ENCODE results near the gene MYDGF. TPM values are rescaled to one million over a fixed set of nuclear protein-coding genes. Genes with fewer than 3 reads are reported as not detected.

The MYDGF gene
- total and polyA plus RNA-seq, 9 of the 15 experiments (the other 6 are each of a cell fraction or from before 2014, with no cell fraction given) = 4.2 to 141 (median 82.1) TPM

DNA sequence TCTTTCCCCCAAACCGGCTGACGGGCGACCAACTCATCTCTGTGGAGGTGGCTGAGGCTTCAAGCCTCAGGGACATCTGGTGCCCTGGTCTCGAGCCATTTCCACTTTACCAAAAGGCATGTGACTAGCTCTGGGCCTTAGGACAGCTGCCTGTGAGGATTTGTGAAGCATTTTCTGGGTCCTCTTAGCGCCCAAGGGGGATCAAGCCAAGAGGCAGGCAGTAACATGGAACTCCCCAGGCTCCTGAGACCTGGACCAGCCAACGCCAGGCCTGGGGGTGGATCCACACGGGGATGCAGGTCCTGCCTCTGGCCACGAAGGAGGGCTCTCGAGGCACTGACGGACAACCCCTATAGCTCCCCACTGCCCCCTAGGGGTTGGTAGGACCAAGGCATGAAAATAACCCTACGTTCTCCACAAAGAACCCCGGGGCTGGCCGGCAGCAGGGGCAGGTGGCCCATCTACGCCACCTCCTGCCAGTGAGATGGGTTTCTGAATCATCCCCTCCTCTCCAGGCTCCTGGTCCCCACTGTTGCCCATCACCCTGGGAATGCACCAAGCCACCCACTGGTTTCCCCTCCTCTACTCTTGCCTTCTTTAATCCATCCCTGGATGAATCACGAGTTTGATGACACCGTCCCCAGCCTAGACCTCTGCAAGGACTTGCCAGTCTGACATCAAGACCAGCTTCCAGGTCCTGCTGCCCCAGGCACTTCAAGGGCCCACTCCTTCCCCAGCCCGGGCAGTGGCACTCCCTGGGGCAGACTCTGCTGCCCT lies 7.0 kb upstream of the MYDGF start (continued):
- TF ChIP-seq RBM15 (IDR thresholded peaks at IDR 0.05; ENCODE audit: insufficient read depth, low read length) (no peak), ZBTB5 (IDR thresholded peaks at IDR 0.05) (no peak), ZHX1 (conservative IDR thresholded peaks at IDR 0.05; ENCODE audit: low read length) (no peak), STAG1 (CRISPR knock-in tag; IDR thresholded peaks at IDR 0.05; ENCODE audit: borderline replicate concordance) (no peak), MTA2 (IDR thresholded peaks at IDR 0.05; ENCODE audit: low read depth) (no peak), ZNF253 (CRISPR knock-in tag; conservative IDR thresholded peaks at IDR 0.05) (no peak), BRF1 (IDR thresholded peaks at IDR 0.05; ENCODE audit: borderline replicate concordance, extremely low read depth, insufficient read length) (no peak), HDAC2 (IDR thresholded peaks at IDR 0.05) (peak; percentile 67; the same call in 1 of the 2 replicates), RNF2 (IDR thresholded peaks at IDR 0.05) (no peak), XRCC5 (IDR thresholded peaks at IDR 0.05; ENCODE audit: low read depth, low read length) (peak; percentile 45; the same call in 1 of the 2 replicates), HOMEZ (CRISPR knock-in tag; IDR thresholded peaks at IDR 0.05) (no peak), ZSCAN32 (CRISPR knock-in tag; IDR thresholded peaks at IDR 0.05) (no peak), ETV1 (tag; conservative IDR thresholded peaks at IDR 0.05; ENCODE audit: low read depth) (no peak), PHB (CRISPR knock-in tag; IDR thresholded peaks at IDR 0.05) (no peak), ZNF277 (CRISPR knock-in tag; IDR thresholded peaks at IDR 0.05; ENCODE audit: borderline replicate concordance) (no peak)
- TF ChIP-seq, protein P1, sequence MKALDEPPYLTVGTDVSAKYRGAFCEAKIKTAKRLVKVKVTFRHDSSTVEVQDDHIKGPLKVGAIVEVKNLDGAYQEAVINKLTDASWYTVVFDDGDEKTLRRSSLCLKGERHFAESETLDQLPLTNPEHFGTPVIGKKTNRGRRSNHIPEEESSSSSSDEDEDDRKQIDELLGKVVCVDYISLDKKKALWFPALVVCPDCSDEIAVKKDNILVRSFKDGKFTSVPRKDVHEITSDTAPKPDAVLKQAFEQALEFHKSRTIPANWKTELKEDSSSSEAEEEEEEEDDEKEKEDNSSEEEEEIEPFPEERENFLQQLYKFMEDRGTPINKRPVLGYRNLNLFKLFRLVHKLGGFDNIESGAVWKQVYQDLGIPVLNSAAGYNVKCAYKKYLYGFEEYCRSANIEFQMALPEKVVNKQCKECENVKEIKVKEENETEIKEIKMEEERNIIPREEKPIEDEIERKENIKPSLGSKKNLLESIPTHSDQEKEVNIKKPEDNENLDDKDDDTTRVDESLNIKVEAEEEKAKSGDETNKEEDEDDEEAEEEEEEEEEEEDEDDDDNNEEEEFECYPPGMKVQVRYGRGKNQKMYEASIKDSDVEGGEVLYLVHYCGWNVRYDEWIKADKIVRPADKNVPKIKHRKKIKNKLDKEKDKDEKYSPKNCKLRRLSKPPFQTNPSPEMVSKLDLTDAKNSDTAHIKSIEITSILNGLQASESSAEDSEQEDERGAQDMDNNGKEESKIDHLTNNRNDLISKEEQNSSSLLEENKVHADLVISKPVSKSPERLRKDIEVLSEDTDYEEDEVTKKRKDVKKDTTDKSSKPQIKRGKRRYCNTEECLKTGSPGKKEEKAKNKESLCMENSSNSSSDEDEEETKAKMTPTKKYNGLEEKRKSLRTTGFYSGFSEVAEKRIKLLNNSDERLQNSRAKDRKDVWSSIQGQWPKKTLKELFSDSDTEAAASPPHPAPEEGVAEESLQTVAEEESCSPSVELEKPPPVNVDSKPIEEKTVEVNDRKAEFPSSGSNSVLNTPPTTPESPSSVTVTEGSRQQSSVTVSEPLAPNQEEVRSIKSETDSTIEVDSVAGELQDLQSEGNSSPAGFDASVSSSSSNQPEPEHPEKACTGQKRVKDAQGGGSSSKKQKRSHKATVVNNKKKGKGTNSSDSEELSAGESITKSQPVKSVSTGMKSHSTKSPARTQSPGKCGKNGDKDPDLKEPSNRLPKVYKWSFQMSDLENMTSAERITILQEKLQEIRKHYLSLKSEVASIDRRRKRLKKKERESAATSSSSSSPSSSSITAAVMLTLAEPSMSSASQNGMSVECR (CRISPR knock-in tag; IDR thresholded peaks at IDR 0.05) = no peak

Measured in K562 (cell line).